Measurements from ENCODE around the gene LRRC71. TPM values are rescaled to one million over a fixed set of nuclear protein-coding genes. Genes with fewer than 3 reads are reported as not detected.
"Not testable (repeated sequence)": the region's sequence is repeated elsewhere in the genome, so short reads cannot be mapped to it uniquely, and the experiment has no call there.

The LRRC71 gene
- total RNA-seq, 1 donor, result 0.36 TPM

DNA sequence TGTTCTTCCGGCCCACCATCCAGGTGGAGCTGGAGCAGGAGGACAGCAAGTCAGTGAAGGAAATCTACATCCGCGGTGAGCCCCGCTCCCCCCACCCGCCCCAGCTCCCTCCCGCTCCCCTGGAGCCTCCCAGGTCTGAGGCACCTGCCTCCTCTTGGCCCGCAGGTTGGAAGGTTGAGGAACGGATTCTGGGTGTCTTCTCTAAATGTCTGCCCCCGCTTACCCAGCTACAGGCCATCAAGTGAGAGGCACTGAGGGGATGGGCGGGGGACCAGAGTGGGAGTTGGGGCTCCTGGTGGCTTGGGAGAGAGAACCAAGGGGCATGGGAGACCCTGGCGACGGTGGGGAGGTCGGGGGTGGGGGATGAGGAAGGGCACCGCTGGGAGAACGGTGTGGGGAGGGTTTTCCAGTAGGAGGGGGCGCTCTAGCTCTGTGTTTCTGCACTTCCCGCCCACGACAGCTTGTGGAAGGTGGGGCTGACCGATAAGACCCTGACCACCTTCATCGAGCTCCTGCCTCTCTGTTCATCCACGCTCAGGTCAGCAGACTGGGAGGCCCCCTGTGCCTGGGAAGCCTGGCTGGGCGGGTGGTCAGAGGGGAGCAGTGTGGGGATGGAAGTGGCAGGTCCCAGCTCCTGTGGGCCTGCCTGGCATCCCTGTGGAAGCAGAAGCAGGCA, 4.2 kb downstream of the LRRC71 start:
- H3K27me3 ChIP-seq (ENCODE audit: insufficient read depth, low read length), result peaks cover 49% of the 10 kb centered on the region
- no peak overlapping the region for H2AFZ ChIP-seq (ENCODE audit: low read length)
- no peak overlapping the region for H3K4me3 ChIP-seq (ENCODE audit: insufficient read depth, low read length)
- TF ChIP-seq, protein P1, sequence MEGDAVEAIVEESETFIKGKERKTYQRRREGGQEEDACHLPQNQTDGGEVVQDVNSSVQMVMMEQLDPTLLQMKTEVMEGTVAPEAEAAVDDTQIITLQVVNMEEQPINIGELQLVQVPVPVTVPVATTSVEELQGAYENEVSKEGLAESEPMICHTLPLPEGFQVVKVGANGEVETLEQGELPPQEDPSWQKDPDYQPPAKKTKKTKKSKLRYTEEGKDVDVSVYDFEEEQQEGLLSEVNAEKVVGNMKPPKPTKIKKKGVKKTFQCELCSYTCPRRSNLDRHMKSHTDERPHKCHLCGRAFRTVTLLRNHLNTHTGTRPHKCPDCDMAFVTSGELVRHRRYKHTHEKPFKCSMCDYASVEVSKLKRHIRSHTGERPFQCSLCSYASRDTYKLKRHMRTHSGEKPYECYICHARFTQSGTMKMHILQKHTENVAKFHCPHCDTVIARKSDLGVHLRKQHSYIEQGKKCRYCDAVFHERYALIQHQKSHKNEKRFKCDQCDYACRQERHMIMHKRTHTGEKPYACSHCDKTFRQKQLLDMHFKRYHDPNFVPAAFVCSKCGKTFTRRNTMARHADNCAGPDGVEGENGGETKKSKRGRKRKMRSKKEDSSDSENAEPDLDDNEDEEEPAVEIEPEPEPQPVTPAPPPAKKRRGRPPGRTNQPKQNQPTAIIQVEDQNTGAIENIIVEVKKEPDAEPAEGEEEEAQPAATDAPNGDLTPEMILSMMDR (IDR thresholded peaks at IDR 0.05; ENCODE audit: extremely low read depth, low read depth, low read length), result no peak
- H3K4me1 ChIP-seq (ENCODE audit: insufficient read depth, low read length), result peaks cover 14% of the 10 kb centered on the region
- H3K27ac ChIP-seq (ENCODE audit: low read depth, low read length), result no peak overlapping the region
- H3K9me3 ChIP-seq (ENCODE audit: low read depth, low read length), result no peaks in the 10 kb centered on the region
- no peaks in the 10 kb centered on the region for H3K79me2 ChIP-seq (ENCODE audit: insufficient read depth, low read length)
- no peak for DNase-seq (ENCODE audit: insufficient read length, low spot score, missing footprints)
- no peaks in the 10 kb centered on the region for H3K36me3 ChIP-seq (ENCODE audit: insufficient read depth, low read length)
- no peaks in the 10 kb centered on the region for H4K20me1 ChIP-seq (ENCODE audit: insufficient read depth, low read length)
- no peak overlapping the region for H3K4me2 ChIP-seq (ENCODE audit: insufficient read depth, low read length)

DNA sequence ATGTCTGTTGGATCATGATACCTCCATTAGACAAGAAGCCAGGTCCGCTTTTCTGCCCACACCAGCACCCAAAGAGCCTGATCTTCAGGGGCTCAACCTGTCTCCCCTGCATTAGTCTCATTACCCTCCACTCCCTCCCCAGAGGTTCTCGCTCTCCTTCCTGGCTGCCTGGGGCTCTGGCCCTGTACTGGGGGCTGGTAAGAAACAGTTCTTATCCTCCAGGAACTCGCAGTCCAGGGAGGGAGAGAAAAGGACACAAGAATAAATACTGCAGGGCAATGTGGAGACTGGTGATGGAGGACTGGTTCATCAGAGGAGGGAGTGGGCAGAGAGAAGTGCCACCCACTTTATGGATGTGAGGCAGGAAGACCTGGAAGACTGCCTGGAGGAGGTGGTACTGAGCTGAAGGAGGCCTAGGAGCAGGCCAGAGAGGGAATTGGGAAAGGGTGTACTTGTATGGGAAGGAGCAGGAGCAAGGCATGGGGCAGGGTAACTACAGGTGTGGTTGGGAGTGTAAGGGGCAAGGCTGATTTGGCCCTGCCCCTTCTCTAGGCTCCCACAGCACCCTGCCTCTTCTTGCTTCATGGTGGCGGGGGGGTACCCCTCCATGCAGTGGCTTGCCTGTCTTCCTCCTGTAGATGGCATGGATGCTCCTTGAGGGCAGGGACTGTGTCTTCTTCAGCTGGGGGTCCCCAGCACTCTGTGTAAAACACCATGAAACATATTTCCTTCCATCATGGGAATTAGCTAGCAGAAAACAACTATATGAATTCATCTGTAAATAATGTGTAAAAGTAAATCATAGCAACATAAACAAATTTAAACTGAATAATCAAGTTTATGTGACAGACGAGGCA, 5.0 kb downstream of the LRRC71 start:
- no peak overlapping the region for H3K4me2 ChIP-seq (ENCODE audit: insufficient read depth, low read length)
- H2AFZ ChIP-seq (ENCODE audit: low read length), result no peak overlapping the region
- peaks cover 8% of the 10 kb centered on the region for H3K4me1 ChIP-seq (ENCODE audit: insufficient read depth, low read length)
- H3K4me3 ChIP-seq (ENCODE audit: insufficient read depth, low read length), result no peak overlapping the region
- TF ChIP-seq, protein P1 (IDR thresholded peaks at IDR 0.05; ENCODE audit: extremely low read depth, low read depth, low read length), result no peak
- DNase-seq (ENCODE audit: insufficient read length, low spot score, missing footprints), result peak; percentile 68
- no peaks in the 10 kb centered on the region for H3K36me3 ChIP-seq (ENCODE audit: insufficient read depth, low read length)
- H4K20me1 ChIP-seq (ENCODE audit: insufficient read depth, low read length), result no peaks in the 10 kb centered on the region
- H3K27me3 ChIP-seq (ENCODE audit: insufficient read depth, low read length), result peaks cover 50% of the 10 kb centered on the region
- H3K27ac ChIP-seq (ENCODE audit: low read depth, low read length), result no peak overlapping the region
- H3K9me3 ChIP-seq (ENCODE audit: low read depth, low read length), result no peaks in the 10 kb centered on the region
- H3K79me2 ChIP-seq (ENCODE audit: insufficient read depth, low read length), result no peaks in the 10 kb centered on the region

DNA sequence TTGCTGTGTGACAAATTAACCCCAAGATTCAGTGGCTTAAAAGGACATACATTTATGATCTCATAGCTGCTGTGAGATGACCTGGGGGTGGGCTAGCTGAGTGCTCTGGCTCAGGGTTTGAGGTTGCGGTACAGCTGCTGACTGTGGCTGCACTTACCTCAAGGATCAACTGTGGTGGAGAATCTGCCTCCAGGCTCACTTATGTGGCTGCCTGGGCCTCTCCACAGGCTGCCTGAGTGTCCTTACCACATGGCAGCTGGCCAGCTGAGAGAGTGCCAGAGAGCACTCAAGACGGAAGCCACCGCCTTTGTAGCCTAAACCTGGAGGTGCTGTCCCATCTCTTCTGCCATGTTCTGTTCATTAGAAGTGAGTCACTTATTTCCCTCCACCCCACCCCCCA, 5.7 kb downstream of the LRRC71 start:
- peaks cover 8% of the 10 kb centered on the region for H3K4me1 ChIP-seq (ENCODE audit: insufficient read depth, low read length)
- peaks cover 43% of the 10 kb centered on the region for H3K27me3 ChIP-seq (ENCODE audit: insufficient read depth, low read length)
- H3K4me3 ChIP-seq (ENCODE audit: insufficient read depth, low read length), result no peak overlapping the region
- no peaks in the 10 kb centered on the region for H3K36me3 ChIP-seq (ENCODE audit: insufficient read depth, low read length)
- no peaks in the 10 kb centered on the region for H4K20me1 ChIP-seq (ENCODE audit: insufficient read depth, low read length)
- peak; percentile 84 for DNase-seq (ENCODE audit: insufficient read length, low spot score, missing footprints)
- H3K79me2 ChIP-seq (ENCODE audit: insufficient read depth, low read length), result no peaks in the 10 kb centered on the region
- TF ChIP-seq, protein P1 (IDR thresholded peaks at IDR 0.05; ENCODE audit: extremely low read depth, low read depth, low read length), result no peak
- H3K27ac ChIP-seq (ENCODE audit: low read depth, low read length), result no peak overlapping the region
- H3K4me2 ChIP-seq (ENCODE audit: insufficient read depth, low read length), result no peak overlapping the region
- H3K9me3 ChIP-seq (ENCODE audit: low read depth, low read length), result no peaks in the 10 kb centered on the region
- no peak overlapping the region for H2AFZ ChIP-seq (ENCODE audit: low read length)

DNA sequence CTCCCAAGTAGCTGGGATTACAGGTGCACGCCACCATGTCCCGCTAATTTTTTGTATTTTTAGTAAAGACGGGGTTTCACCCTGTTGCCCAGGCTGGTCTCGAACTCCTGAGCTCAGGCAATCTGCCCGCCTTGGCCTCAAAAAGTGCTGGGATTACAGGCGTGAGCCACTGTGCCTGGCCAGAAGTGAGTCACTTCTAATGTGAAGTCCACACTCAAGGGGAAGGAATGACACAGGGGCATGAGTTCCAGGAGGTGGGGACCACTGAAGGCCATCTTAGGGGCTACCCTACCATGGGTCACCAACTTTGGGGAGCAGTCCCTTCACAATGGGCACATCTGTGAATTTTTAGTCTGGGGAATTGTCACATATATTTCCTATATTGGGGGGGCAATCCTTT, 6.3 kb downstream of the LRRC71 start:
- H2AFZ ChIP-seq (ENCODE audit: low read length); H3K9me3 ChIP-seq (ENCODE audit: low read depth, low read length); H3K4me3 ChIP-seq (ENCODE audit: insufficient read depth, low read length); H4K20me1 ChIP-seq (ENCODE audit: insufficient read depth, low read length); H3K27ac ChIP-seq (ENCODE audit: low read depth, low read length); H3K79me2 ChIP-seq (ENCODE audit: insufficient read depth, low read length); H3K36me3 ChIP-seq (ENCODE audit: insufficient read depth, low read length); H3K4me1 ChIP-seq (ENCODE audit: insufficient read depth, low read length): not testable (repeated sequence)
- H3K4me2 ChIP-seq (ENCODE audit: insufficient read depth, low read length), result peak overlapping the region; percentile 72
- H3K27me3 ChIP-seq (ENCODE audit: insufficient read depth, low read length), result peaks cover 38% of the 10 kb centered on the region
- peak; percentile 35 for DNase-seq (ENCODE audit: insufficient read length, low spot score, missing footprints)

All from osteoblast (primary cell).